22Rv1 (cell line): ENCODE measurements around the gene GRM6.

Source experiments
- CTCF ChIP-seq: fragments of 450-650 bp; IDR thresholded peaks from 2 replicates; pipeline ENCODE4 v1.5.1; 2017; ENCODE audit warnings: mild to moderate bottlenecking
- ZFX ChIP-seq: fragments of 450-650 bp; IDR thresholded peaks from 2 replicates; pipeline ENCODE4 v1.6.1; 2017; ENCODE audit warnings: antibody characterized with exemption, borderline replicate concordance

DNA sequence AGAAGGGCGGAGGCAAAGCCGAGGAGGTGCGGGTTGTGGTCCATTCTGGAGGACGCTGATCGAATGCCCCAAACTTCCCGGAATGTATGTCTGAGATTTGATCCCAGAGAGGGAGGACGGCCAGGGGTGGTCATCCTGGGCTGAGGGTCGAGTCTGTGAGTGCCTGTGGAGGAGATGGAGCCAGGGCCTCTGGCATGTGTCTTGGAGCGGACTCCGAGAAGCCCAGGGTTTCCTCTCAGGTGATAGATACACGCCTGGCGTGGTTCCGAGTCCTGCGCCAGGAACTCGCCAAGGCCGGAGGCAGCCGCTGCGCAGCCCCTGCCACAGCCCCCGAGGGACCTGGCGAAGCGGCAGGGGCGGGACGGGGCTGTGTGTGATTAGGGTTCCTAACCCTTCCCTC is 53.8 kb downstream of the GRM6 start:
- TF ChIP-seq CTCF (no peak), ZFX (no peak)
